HG03469 (cell line): Measurements from ENCODE around the gene TOMM40.
"Not testable (repeated sequence)": the region's sequence is repeated elsewhere in the genome, so short reads cannot be mapped to it uniquely, and the experiment has no call there.

Experiments
- ATAC-seq: cut with Tn5 transposase; IDR thresholded peaks from one replicate; pipeline ENCODE4 v1.9.1; 2021; ENCODE audit warnings: mild to moderate bottlenecking, moderate library complexity, moderate number of reproducible peaks; ENCODE audit not compliant: unreplicated experiment

TOMM40 gene

GRCh38 chr19:44891016-44891882 is at the start of gene TOMM40:
TSS of gene TOMM40 (plus strand) at chr19:44891254. CDS start at chr19:44891416, 162 bp downstream.
- no peak for ATAC-seq

- ATAC-seq: no peak
Observed at GRCh38 chr19:44845286-44845611, 45.8 kb upstream of the TOMM40 start.

- ATAC-seq: no peak
Observed at GRCh38 chr19:44845612-44846454, 45.2 kb upstream of the TOMM40 start, which contains the start of gene NECTIN2. TSS of gene NECTIN2 (plus strand) at chr19:44846297. CDS start at chr19:44846526, 229 bp downstream.

DNA sequence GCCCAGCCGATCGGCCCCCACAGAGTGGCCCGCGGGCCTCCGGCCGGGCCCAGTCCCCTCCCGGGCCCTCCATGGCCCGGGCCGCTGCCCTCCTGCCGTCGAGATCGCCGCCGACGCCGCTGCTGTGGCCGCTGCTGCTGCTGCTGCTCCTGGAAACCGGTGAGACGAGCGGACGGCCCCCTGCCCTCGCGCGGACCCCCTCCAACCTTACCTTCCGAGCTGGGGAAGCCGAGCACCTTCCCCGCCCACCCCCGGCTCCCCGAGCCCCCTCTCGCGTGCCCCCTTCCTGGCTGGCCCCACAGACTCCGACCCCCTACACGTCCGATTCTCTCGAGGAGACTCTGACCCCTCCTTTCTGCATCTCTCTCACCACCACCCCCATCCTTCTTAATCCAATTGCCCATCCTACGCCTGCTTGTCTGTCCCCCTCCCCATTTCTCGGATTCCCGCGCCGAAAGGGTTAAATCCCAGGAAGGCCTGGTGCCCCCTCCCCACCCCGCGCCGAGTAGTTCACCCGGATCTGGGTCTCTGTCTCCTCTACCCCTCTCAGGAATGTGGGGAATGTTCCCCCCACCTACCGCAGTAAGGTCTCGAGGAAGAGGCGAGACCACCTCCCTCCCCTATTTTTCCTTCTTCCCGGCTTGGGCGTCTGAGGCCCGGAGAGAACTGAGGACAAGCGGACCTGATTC is 44.5 kb upstream of the TOMM40 start:
- no peak for ATAC-seq

DNA sequence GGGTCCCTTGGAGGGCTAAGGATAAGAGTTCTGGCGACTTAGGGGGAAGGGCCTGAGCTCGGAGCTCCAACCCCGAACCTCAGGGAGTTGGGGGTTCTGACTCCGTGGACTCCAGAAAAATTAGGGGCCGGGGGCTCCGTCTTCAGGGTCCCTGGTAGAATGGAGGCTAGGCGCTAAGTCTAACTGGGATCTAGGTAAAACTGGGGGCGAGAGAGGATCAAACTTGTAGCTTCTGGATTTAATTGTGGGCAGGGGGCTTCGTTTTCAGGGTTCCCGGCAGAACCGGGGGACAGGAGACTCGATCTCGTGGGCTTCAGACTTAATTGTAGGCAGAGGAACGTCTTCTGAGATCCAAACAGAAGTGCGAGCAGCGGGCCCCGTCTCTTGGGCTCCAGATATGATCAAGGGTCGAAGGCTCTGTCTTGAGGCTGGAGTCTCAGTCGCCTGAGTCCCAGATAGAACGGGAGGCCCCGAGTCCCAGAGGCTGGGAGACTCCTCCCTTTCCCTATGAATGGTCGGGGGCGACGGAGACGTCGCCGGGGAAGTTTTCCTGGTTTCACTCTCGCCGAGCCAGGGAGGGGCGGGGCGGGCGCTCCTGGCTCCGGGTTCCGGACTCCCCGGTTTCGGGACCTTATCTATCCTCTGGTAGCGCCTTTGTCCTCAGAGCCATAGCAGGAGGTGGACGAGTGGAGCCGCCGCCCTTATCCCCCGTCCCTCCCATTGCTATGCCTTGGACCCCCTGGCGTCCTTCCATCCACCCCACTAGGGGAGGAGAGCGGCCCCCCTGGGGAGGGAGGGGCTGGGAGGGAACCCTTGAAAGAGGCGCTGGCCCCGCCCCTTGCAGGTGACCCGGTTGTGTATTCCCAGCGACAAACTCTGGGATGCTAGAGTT is 43.7 kb upstream of the TOMM40 start:
- no peak for ATAC-seq

GRCh38 chr19:44848036-44848811 is 42.8 kb upstream of the TOMM40 start:
- ATAC-seq: no peak

GRCh38 chr19:44848812-44849447 is 42.1 kb upstream of the TOMM40 start:
- no peak for ATAC-seq

- no peak for ATAC-seq
Observed at GRCh38 chr19:44850641-44851109, 40.4 kb upstream of the TOMM40 start.

DNA sequence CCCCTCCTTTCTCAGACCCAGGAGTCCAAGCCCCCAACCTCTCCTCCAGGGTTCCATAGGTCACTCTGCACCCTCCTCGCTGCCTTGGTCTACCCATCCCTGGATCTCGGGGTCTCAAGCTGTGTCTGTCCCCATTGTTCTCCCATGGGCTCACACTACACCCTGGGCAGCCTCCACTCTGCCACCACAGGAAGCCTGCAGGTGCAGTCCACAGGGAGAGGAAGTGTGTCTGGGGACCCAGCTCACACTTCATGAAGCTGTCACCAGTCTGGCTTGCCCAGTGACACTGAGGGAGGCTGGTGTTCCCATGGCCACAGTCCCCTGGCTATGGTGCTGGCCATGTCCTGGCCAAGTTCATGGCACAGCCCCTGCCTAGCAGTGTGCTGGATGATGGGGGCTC is 39.6 kb upstream of the TOMM40 start:
- ATAC-seq: no peak

- ATAC-seq: no peak
Observed at GRCh38 chr19:44855606-44856005, 35.4 kb upstream of the TOMM40 start.

- no peak for ATAC-seq
Observed at GRCh38 chr19:44856421-44857083, 34.5 kb upstream of the TOMM40 start.

- no peak for ATAC-seq
Observed at GRCh38 chr19:44857837-44858236, 33.2 kb upstream of the TOMM40 start.

- ATAC-seq: not testable (repeated sequence)
Observed at GRCh38 chr19:44861576-44861975, 29.5 kb upstream of the TOMM40 start.

DNA sequence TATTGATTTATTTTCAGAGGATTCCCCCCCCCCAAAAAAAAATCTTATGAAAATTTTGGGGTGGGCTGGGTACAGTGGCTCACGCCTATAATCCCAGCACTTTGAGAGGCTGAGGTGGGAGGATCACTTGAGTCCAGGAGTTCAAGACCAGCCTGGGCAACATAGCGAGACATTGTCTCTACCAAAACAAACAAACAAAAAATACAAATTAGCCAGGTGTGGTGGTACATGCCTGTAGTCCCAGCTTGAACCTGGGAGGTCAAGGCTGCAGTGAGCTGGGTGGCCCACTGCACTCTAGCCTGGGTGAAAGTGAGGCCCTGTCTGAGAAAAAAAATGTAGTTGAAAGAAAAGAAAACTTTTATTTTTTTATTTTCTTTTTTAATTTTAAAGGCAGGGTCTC is 27.1 kb upstream of the TOMM40 start:
- no peak for ATAC-seq

DNA sequence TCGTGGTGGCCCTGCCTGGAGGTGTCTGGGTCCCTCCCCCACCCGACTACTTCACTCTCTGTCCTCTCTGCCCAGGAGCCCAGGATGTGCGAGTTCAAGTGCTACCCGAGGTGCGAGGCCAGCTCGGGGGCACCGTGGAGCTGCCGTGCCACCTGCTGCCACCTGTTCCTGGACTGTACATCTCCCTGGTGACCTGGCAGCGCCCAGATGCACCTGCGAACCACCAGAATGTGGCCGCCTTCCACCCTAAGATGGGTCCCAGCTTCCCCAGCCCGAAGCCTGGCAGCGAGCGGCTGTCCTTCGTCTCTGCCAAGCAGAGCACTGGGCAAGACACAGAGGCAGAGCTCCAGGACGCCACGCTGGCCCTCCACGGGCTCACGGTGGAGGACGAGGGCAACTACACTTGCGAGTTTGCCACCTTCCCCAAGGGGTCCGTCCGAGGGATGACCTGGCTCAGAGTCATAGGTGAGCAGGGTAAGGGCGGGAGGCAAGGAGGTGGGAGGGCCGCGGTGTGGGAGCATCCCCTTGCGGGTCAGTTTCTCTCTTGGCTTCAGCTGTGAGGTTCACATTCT is 25.8 kb upstream of the TOMM40 start:
- ATAC-seq: no peak

DNA sequence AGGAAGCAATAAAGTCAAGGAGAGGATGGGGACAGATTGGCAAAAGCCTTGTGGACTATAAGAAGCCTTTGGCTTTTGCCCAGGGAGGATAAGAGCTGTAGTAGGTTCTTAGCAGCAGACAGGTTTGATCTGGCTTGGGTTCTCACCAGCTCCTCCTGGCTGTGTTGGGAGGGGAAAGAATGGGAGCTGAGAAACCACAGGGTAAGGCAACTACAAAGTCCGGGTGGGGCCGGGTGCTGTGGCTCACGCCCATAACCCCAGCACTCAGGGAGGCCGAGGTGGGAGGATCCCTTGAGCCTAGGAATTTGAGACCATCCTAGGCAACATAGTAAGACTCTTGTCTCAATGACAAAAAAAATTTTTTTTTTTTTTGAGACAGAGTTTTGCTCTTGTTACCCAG is 24.4 kb upstream of the TOMM40 start:
- no peak for ATAC-seq

DNA sequence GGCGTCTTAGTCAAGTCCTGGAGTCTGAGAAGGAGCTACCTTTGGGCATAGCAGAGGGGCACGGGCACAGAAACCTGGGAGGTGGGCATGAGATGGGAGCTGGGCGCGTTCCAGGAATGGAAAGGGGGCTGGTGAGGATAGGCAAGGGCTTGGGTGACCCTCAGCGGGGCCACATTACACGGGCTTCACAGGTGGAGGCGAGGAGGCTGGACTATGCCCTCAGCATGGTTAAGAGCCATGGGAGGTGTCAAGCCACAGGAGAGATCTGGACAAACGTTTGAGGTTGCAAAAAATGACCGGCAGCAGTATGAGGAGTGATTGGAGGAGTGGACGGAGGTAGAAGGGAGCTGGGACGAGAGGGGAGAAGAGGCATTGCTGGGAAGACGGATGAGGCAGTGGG is 23.5 kb upstream of the TOMM40 start:
- ATAC-seq: no peak
